A549 (cell line): Measurements from ENCODE around the gene ING3.

Source experiments
- EP300 ChIP-seq, 2 experiments: fragments of >200 bp; sonication (Bioruptor Twin); formaldehyde crosslinking; IDR thresholded peaks; 2 replicates in 1 of 2; 3 replicates in 1 of 2; pipeline ENCODE4 v1.6.1; 2016 to 2017
- HDAC2 ChIP-seq: fragments of 200-600 bp; sonication (generic); IDR thresholded peaks from 2 replicates; pipeline ENCODE4 v1.6.1; 2016
- POLR2A ChIP-seq: IDR thresholded peaks from 2 replicates; pipeline ENCODE4 v1.6.1; 2012; ENCODE audit warnings: mild to moderate bottlenecking, low read length
- RFX5 ChIP-seq: fragments of 450-650 bp; IDR thresholded peaks from 2 replicates; pipeline ENCODE4 v1.7.1; 2014; ENCODE audit warnings: antibody characterized with exemption, mild to moderate bottlenecking, moderate library complexity
- TF ChIP-seq, protein P1 (sequence below): fragments of >200 bp; sonication (Bioruptor Twin); formaldehyde crosslinking; IDR thresholded peaks from 3 replicates; pipeline ENCODE4 v1.5.1; 2016
- TF ChIP-seq, protein P2 (sequence below): IDR thresholded peaks from 2 replicates; pipeline ENCODE4 v1.6.1; 2012; ENCODE audit warnings: low read depth, borderline replicate concordance
- TF ChIP-seq, protein P3 (sequence below): fragments of >200 bp; sonication (Bioruptor Twin); formaldehyde crosslinking; IDR thresholded peaks from 3 replicates; pipeline ENCODE4 v1.6.1; 2016

DNA sequence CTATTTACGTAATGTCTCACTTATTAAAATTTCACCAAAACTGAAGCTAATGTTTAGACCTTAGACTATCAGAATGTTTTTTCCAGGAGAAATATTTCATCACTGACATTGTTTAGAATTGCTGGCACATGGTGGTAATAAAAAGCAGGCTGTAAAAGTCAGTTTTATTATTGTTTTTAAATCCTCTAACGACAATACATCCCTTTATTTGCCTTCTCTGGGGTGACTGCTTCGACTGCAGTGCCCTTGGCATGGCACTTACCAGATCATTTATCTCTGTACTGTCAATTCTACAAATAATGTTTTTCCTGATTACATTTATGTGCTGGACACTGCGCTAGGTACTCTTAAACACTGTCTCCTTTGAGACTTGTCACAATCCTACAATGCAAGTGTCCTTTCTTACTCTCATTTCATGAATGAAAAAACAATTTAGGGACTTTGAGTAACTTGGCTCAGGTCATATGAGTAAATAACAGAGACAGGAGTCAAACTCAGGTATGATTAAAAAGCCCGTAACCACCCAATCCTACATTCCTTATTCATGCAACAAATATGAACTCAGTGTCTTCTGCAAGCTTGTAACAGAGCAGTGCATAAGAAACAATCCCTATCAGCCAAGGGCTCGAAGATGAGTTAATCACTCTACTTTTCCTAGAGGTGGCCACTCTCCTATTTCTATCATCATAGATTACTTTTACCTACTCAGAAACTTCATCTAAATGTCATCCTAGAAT is 5.6 kb upstream of the ING3 start:
- TF ChIP-seq POLR2A (no peak), RFX5 (no peak), HDAC2 (no peak), EP300 (IDR thresholded peaks at IDR 0.05) (no peak)
- TF ChIP-seq, protein P1, sequence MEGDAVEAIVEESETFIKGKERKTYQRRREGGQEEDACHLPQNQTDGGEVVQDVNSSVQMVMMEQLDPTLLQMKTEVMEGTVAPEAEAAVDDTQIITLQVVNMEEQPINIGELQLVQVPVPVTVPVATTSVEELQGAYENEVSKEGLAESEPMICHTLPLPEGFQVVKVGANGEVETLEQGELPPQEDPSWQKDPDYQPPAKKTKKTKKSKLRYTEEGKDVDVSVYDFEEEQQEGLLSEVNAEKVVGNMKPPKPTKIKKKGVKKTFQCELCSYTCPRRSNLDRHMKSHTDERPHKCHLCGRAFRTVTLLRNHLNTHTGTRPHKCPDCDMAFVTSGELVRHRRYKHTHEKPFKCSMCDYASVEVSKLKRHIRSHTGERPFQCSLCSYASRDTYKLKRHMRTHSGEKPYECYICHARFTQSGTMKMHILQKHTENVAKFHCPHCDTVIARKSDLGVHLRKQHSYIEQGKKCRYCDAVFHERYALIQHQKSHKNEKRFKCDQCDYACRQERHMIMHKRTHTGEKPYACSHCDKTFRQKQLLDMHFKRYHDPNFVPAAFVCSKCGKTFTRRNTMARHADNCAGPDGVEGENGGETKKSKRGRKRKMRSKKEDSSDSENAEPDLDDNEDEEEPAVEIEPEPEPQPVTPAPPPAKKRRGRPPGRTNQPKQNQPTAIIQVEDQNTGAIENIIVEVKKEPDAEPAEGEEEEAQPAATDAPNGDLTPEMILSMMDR: no peak
- TF ChIP-seq, protein P2, sequence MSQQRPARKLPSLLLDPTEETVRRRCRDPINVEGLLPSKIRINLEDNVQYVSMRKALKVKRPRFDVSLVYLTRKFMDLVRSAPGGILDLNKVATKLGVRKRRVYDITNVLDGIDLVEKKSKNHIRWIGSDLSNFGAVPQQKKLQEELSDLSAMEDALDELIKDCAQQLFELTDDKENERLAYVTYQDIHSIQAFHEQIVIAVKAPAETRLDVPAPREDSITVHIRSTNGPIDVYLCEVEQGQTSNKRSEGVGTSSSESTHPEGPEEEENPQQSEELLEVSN: no peak
- TF ChIP-seq, protein P3, sequence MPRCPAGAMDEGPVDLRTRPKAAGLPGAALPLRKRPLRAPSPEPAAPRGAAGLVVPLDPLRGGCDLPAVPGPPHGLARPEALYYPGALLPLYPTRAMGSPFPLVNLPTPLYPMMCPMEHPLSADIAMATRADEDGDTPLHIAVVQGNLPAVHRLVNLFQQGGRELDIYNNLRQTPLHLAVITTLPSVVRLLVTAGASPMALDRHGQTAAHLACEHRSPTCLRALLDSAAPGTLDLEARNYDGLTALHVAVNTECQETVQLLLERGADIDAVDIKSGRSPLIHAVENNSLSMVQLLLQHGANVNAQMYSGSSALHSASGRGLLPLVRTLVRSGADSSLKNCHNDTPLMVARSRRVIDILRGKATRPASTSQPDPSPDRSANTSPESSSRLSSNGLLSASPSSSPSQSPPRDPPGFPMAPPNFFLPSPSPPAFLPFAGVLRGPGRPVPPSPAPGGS: no peak
